HepG2 (cell line): ENCODE data around the gene RBMS2. TPM values are rescaled to one million over a fixed set of nuclear protein-coding genes. Genes with fewer than 3 reads are reported as not detected.

Experiments used
- CAMTA2 ChIP-seq: sonication (generic); formaldehyde crosslinking; IDR thresholded peaks from 2 replicates; pipeline ENCODE4 v1.4.0; 2020; ENCODE audit warnings: mild to moderate bottlenecking, missing genetic modification reagents, borderline replicate concordance
- FOXO1 ChIP-seq: sonication (generic); formaldehyde crosslinking; IDR thresholded peaks from 2 replicates; pipeline ENCODE4 v1.4.0; 2020; ENCODE audit warnings: missing genetic modification reagents
- KLF13 ChIP-seq: sonication (generic); formaldehyde crosslinking; IDR thresholded peaks from 2 replicates; pipeline ENCODE4 v1.4.0; 2020; ENCODE audit warnings: mild to moderate bottlenecking, missing genetic modification reagents
- KLF6 ChIP-seq: IDR thresholded peaks from 2 replicates; pipeline ENCODE4 v1.8.0; 2016; ENCODE audit warnings: missing biosample characterization, missing genetic modification reagents
- MXD1 ChIP-seq: sonication (generic); formaldehyde crosslinking; IDR thresholded peaks from 2 replicates; pipeline ENCODE4 v1.4.0; 2020; ENCODE audit warnings: mild to moderate bottlenecking, missing genetic modification reagents
- PAX8 ChIP-seq: sonication (generic); formaldehyde crosslinking; IDR thresholded peaks from 2 replicates; pipeline ENCODE4 v1.8.0; 2022; ENCODE audit warnings: mild to moderate bottlenecking, missing genetic modification reagents, borderline replicate concordance
- PPARG ChIP-seq: conservative IDR thresholded peaks from 2 replicates; pipeline ENCODE4 v1.6.1; 2016; ENCODE audit warnings: missing biosample characterization, missing genetic modification reagents
- RAD51 ChIP-seq: fragments of 450-650 bp; IDR thresholded peaks from 2 replicates; pipeline ENCODE4 v1.6.1; 2016; ENCODE audit warnings: borderline replicate concordance
- SMAD1 ChIP-seq: sonication (generic); formaldehyde crosslinking; IDR thresholded peaks from 2 replicates; pipeline ENCODE4 v1.4.0; 2020; ENCODE audit warnings: missing genetic modification reagents, low read depth, mild to moderate bottlenecking, borderline replicate concordance
- TERF1 ChIP-seq: sonication (generic); formaldehyde crosslinking; IDR thresholded peaks from 2 replicates; pipeline ENCODE4 v1.8.0; 2022; ENCODE audit warnings: mild to moderate bottlenecking, missing genetic modification reagents, moderate library complexity
- TIGD3 ChIP-seq: sonication (generic); formaldehyde crosslinking; IDR thresholded peaks from 2 replicates; pipeline ENCODE4 v1.5.1; 2020; ENCODE audit warnings: mild to moderate bottlenecking, missing genetic modification reagents, borderline replicate concordance
- ZBTB7B ChIP-seq: sonication (generic); formaldehyde crosslinking; IDR thresholded peaks from 2 replicates; pipeline ENCODE4 v1.4.0; 2020; ENCODE audit warnings: missing genetic modification reagents
- ZNF609 ChIP-seq: sonication (generic); formaldehyde crosslinking; IDR thresholded peaks from 2 replicates; pipeline ENCODE4 v1.4.0; 2020; ENCODE audit warnings: mild to moderate bottlenecking, missing genetic modification reagents, borderline replicate concordance
- ZNF614 ChIP-seq: IDR thresholded peaks from 2 replicates; pipeline ENCODE4 v1.6.1; 2018; ENCODE audit warnings: missing biosample characterization, missing genetic modification reagents, inconsistent platforms, borderline replicate concordance
- ZNF747 ChIP-seq: sonication (generic); formaldehyde crosslinking; IDR thresholded peaks from 2 replicates; pipeline ENCODE4 v1.8.1; 2023; ENCODE audit warnings: missing genetic modification reagents, mild to moderate bottlenecking, borderline replicate concordance
- ZNF770 ChIP-seq: sonication (generic); formaldehyde crosslinking; IDR thresholded peaks from 2 replicates; pipeline ENCODE4 v1.5.0; 2020; ENCODE audit warnings: mild to moderate bottlenecking, missing genetic modification reagents
- ZNF784 ChIP-seq: sonication (generic); formaldehyde crosslinking; IDR thresholded peaks from 2 replicates; pipeline ENCODE4 v1.5.1; 2020; ENCODE audit warnings: missing genetic modification reagents, mild to moderate bottlenecking, borderline replicate concordance
- polyA plus RNA-seq, 8 experiments: library from polyadenylated mRNA; depleted of rRNA in 3 of 8; stranded (reverse) in 7 of 8; unstranded in 1 of 8; fragments of >200 nt; fragmentation: Illumina TruSeq in 4 of 8; extraction: Trizol in 4 of 8; gene quantifications; 2 replicates each; pipeline versions ENCODE4 v1.2.1 to v1.2.3, GENCODE V29; 2011 to 2016; ENCODE audit warnings: low read depth in 4 of 8, missing spikeins in 1 of 8, mixed read lengths in 1 of 8; ENCODE audit not compliant: insufficient read depth in 1 of 8
- total RNA-seq, 5 experiments: library from RNA; depleted of rRNA; stranded (reverse); fragments of >200 nt; fragmentation: Illumina TruSeq; extraction: Trizol; gene quantifications; 2 replicates each; pipeline ENCODE4 v1.2.3, GENCODE V29; 2016; ENCODE audit warnings: low read depth in 1 of 5

Gene RBMS2
- total and polyA plus RNA-seq, 2 of the 13 experiments (the other 11 are each of a cell fraction or from before 2014, with no cell fraction given): 0.53 to 7.4 TPM

- no peak for TF ChIP-seq ZNF770
- TF ChIP-seq ZNF747 (CRISPR knock-in tag): peak; percentile 74; the same call in 1 of the 2 replicates
- no peak for TF ChIP-seq SMAD1 (CRISPR knock-in tag)
- TF ChIP-seq TIGD3 (CRISPR knock-in tag): no peak
- TF ChIP-seq FOXO1 (CRISPR knock-in tag): peak; percentile 50
- TF ChIP-seq PPARG (CRISPR knock-in tag): no peak; the same call in none of the 2 replicates
- no peak for TF ChIP-seq PAX8 (CRISPR knock-in tag)
- TF ChIP-seq ZNF784 (CRISPR knock-in tag): no peak; the same call in 1 of the 2 replicates
- peak; percentile 22; the same call in 1 of the 2 replicates for TF ChIP-seq ZNF609 (CRISPR knock-in tag)
- peak; percentile 85; the same call in 1 of the 2 replicates for TF ChIP-seq ZNF614 (CRISPR knock-in tag)
- no peak for TF ChIP-seq MXD1 (CRISPR knock-in tag)
- TF ChIP-seq CAMTA2 (CRISPR knock-in tag): no peak
- no peak for TF ChIP-seq RAD51
- TF ChIP-seq KLF6: no peak; the same call in 1 of the 2 replicates
- peak; percentile 88 for TF ChIP-seq ZBTB7B (CRISPR knock-in tag)
- no peak for TF ChIP-seq KLF13 (CRISPR knock-in tag)
- no peak for TF ChIP-seq TERF1 (CRISPR knock-in tag)
Measured at GRCh38 chr12:56636675-56637540, 115.3 kb downstream of the RBMS2 start (continued).
